ENCODE data around the gene AAMP.
"Not testable (repeated sequence)": the region's sequence is repeated elsewhere in the genome, so short reads cannot be mapped to it uniquely, and the experiment has no call there.

AAMP gene

GRCh38 chr2:218269900-218270720 lies at the start of gene AAMP, which contains the start of gene PNKD:
TSS of gene AAMP (minus strand) at chr2:218270137. CDS start at chr2:218270086, 51 bp downstream.
TSS of gene PNKD (plus strand) at chr2:218270519. CDS start at chr2:218270536, 17 bp downstream.
- Mint-ChIP-seq H3K9me3 (no peaks in the 10 kb centered on the region), H3K27me3 (no peaks in the 10 kb centered on the region), H3K4me1 (peaks cover 51% of the 10 kb centered on the region), H3K27ac (peak within 1 kb of the TSS; percentile 96), H3K4me3 (peak within 1 kb of the TSS; percentile 99), H3K36me3 (peaks cover 10% of the 10 kb centered on the region)

DNA sequence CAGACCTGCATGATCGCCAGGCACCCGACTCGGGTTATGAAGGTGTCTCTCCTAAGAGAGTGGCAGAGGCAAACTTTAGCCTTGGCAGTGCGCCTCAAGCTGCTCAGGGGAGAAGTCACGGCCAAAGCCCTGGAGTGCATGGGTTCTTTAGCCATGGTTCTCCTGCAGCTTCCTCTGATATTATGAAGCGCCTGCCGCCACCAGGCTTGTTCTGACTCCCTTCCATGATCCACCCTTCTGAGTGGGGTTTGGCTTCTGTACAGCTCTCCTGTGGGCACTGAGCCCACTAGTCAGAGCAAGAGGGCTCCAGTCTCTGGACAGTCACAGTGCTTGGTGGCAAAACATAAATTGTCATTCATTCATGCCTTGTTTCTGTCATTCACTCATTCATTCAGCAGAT lies 48.3 kb upstream of the AAMP start:
- Mint-ChIP-seq H3K9me3 (no peaks in the 10 kb centered on the region), H3K27me3 (no peaks in the 10 kb centered on the region), H3K36me3 (peaks cover 2% of the 10 kb centered on the region), H3K4me3 (no peak overlapping the region), H3K27ac (no peak overlapping the region), H3K4me1 (peaks cover 66% of the 10 kb centered on the region)

DNA sequence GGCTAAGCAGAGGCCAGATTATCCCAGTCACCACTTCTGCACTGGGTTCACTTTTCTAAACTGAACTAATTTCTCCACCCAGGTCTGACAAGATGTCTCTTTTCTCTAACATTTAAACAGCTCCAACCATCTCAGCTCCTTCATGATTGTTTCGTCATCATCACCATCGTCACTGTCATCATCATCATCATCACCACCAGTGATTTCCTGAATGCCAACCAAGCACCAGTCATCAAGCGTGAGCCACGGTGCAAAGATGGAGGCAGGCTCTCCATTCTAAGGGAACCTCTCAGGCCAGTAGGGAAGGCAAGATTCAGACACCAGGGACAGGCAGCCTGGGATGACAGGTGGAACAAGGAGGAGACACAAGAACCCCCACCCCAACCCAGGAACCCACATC lies 47.9 kb upstream of the AAMP start:
- Mint-ChIP-seq H3K36me3 (peaks cover 2% of the 10 kb centered on the region), H3K4me3 (peak overlapping the region; percentile 4), H3K27me3 (no peaks in the 10 kb centered on the region), H3K9me3 (no peaks in the 10 kb centered on the region), H3K27ac (peak overlapping the region; percentile 90), H3K4me1 (peaks cover 66% of the 10 kb centered on the region)

DNA sequence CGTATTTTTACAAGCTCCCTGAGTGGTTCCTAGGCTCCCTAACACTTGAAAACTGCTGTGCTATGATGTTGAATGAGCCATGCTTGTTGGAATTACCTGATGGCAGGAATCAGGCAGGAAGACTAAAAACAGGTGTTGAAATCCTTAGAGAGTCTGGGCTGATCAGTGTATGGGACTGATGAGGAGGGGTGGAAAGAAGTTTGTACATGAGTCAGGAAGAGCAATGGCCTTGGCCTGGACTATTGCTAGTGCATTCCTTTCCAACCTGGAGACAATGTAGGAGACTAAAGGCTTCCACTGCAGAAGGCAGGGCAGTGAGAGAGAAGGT lies 47.3 kb upstream of the AAMP start:
- Mint-ChIP-seq H3K27me3 (no peaks in the 10 kb centered on the region), H3K4me3 (peak overlapping the region; percentile 4), H3K9me3 (no peaks in the 10 kb centered on the region), H3K36me3 (peaks cover 2% of the 10 kb centered on the region), H3K27ac (peak overlapping the region; percentile 12), H3K4me1 (peaks cover 62% of the 10 kb centered on the region)

GRCh38 chr2:218315397-218315796 lies 45.5 kb upstream of the AAMP start:
- Mint-ChIP-seq H3K9me3 (no peaks in the 10 kb centered on the region), H3K27ac (peak overlapping the region; percentile 87), H3K4me1 (peaks cover 52% of the 10 kb centered on the region), H3K4me3 (no peak overlapping the region), H3K27me3 (no peaks in the 10 kb centered on the region), H3K36me3 (peaks cover 2% of the 10 kb centered on the region)

DNA sequence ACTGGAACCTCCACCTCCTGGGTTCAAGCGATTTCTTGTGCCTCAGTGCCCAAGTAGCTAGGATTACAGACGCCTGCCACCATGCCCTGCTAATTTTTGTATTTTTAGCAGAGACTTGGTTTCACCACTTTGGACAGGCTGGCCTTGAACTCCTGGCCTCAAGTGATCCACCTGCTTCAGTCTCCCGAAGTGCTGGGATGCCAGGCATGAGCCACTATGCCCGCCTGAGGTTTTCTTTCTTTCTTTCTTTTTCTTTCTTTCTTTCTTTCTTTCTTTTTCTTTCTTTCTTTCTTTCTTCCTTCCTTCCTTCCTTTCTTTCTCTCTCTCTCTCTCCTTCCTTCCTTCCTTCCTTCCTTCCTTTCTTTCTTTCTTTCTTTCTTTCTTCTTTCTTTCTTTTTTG lies 44.8 kb upstream of the AAMP start:
- H3K9me3 Mint-ChIP-seq, H3K27ac Mint-ChIP-seq, H3K36me3 Mint-ChIP-seq, H3K4me3 Mint-ChIP-seq, H3K27me3 Mint-ChIP-seq: not testable (repeated sequence)
- peaks cover 45% of the 10 kb centered on the region for H3K4me1 Mint-ChIP-seq

DNA sequence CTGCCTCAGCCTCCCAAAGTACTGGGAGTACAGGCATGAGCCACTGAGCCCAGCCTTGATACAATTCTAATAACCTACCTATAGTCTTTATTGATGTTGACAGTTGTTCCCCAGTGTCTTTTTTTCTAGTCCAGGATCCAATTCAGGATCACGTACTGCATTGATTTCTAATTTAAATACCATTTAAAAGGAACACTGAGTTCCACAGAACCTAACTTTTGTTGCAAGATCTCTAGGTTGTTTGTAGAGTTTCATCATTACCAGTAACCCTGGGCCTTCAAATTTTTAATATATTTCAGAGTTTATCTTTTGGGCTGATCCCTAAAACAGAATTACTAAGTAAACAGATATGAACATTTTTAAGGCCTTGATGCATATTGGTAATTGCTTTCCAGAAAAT lies 43.4 kb upstream of the AAMP start:
- H3K36me3 Mint-ChIP-seq = no peaks in the 10 kb centered on the region
- no peak overlapping the region for H3K27ac Mint-ChIP-seq
- no peak overlapping the region for H3K4me3 Mint-ChIP-seq
- H3K9me3 Mint-ChIP-seq = no peaks in the 10 kb centered on the region
- H3K27me3 Mint-ChIP-seq = no peaks in the 10 kb centered on the region
- peaks cover 42% of the 10 kb centered on the region for H3K4me1 Mint-ChIP-seq

DNA sequence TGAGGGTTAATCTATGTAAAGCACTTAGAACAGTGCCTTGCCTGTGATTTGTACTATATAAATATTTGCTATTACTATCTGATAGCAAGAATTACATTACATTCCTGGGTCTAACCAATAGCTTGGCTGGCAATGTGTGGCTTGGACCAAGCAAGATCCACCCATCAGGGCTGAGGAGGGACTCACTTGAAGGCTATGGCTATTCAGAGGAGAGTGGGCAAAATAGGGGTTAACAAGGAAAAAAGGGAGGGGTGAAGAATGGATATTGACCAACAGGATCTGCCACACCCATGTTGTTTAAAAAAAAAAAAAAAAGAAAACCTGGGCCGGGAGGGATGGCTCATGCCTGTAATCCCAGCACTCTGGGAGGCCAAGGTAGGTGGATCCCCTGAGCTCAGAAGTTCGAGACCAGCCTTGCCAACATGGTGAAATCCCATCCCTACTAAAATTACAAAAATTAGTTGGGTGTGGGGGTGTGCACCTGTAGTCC lies 42.4 kb upstream of the AAMP start:
- Mint-ChIP-seq H3K36me3 (no peaks in the 10 kb centered on the region), H3K9me3 (no peaks in the 10 kb centered on the region), H3K27ac (no peak overlapping the region), H3K4me1 (peaks cover 36% of the 10 kb centered on the region), H3K4me3 (no peak overlapping the region), H3K27me3 (no peaks in the 10 kb centered on the region)

GRCh38 chr2:218311541-218312266 lies 41.8 kb upstream of the AAMP start:
- H3K27me3 Mint-ChIP-seq, H3K9me3 Mint-ChIP-seq, H3K4me3 Mint-ChIP-seq, H3K36me3 Mint-ChIP-seq, H3K27ac Mint-ChIP-seq: not testable (repeated sequence)
- H3K4me1 Mint-ChIP-seq = peaks cover 30% of the 10 kb centered on the region

GRCh38 chr2:218310853-218311540 lies 41.1 kb upstream of the AAMP start:
- Mint-ChIP-seq H3K27me3 (no peaks in the 10 kb centered on the region), H3K27ac (no peak overlapping the region), H3K9me3 (no peaks in the 10 kb centered on the region), H3K4me3 (no peak overlapping the region), H3K36me3 (no peaks in the 10 kb centered on the region), H3K4me1 (peaks cover 23% of the 10 kb centered on the region)

DNA sequence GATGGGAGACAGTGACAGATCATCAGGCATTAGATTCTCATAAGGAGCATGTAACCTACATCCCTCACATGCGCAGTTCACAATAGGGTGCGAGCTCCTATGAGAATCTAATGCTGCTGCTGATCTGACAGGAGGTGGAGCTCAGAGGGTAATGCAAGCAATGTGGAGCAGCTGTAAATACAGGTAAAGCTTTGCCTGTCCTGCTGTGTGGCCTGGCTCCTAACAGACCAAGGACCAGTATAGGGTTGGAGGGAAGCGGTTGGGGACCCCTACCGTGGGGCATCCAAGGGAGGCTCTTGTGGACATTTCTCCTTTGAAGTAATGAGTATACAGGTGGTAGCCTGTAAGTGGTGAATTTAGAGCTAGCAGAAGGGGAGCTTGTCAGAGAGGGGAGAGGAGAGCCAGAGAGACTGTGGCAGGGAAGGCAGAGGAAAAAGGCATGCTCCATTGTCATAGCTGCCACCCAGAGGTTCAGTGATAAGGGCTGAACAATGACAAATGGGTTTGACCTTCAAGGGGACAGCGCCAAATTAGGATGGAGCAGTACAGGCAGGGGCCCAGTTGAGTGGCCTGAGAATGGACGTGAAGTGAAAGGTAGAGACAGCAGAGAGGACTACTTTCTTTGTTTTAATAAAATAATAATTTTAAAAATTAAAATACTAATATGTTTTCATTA lies 37.6 kb upstream of the AAMP start:
- H3K9me3 Mint-ChIP-seq = no peaks in the 10 kb centered on the region
- no peaks in the 10 kb centered on the region for H3K27me3 Mint-ChIP-seq
- H3K36me3 Mint-ChIP-seq = no peaks in the 10 kb centered on the region
- H3K27ac Mint-ChIP-seq = peak overlapping the region; percentile 30
- no peak overlapping the region for H3K4me3 Mint-ChIP-seq
- peaks cover 11% of the 10 kb centered on the region for H3K4me1 Mint-ChIP-seq

DNA sequence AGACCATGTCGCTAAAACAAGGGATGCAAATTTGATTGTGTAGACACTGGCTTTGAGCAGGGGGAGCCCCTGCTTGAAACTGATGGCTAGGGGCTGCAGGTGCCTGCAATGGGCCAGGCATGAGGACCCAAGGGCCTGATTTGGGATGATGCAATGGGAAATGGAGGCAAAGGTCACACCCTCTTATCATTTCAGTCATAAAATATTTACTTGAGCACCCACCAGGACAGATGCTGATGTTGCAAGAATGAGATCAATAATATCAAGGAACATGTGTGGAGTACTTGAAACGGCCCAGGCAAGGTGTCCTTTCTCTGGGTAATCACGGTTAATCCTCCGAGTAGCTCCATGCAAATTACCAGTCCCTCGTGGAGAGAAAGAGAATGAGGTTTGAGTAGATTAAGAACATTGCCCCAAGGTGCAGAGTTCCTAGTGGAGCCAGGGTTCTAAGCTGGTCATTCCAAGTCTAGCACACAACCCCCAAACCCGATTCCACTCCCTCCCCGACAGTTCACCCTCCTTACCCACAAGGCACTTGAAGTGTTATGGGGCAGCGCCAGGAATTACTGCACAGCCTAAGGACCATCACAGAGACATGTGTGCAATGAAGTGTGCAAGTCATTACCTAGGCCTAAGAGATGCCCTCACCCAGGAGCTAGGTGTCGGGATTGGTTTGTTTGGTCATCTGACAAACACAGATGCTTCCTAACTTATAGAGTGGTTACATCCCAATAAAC lies 36.4 kb upstream of the AAMP start:
- Mint-ChIP-seq H3K36me3 (no peaks in the 10 kb centered on the region), H3K27ac (no peak overlapping the region), H3K4me1 (peaks cover 10% of the 10 kb centered on the region), H3K27me3 (no peaks in the 10 kb centered on the region), H3K9me3 (no peaks in the 10 kb centered on the region), H3K4me3 (no peak overlapping the region)

- Mint-ChIP-seq H3K9me3 (no peaks in the 10 kb centered on the region), H3K27ac (no peak overlapping the region), H3K4me3 (no peak overlapping the region), H3K4me1 (peaks cover 13% of the 10 kb centered on the region), H3K36me3 (no peaks in the 10 kb centered on the region), H3K27me3 (no peaks in the 10 kb centered on the region)
Observed at GRCh38 chr2:218305383-218305782, 35.4 kb upstream of the AAMP start.

GRCh38 chr2:218301176-218301819 lies 31.4 kb upstream of the AAMP start:
- Mint-ChIP-seq H3K27ac (no peak overlapping the region), H3K9me3 (no peaks in the 10 kb centered on the region), H3K4me3 (no peak overlapping the region), H3K27me3 (no peaks in the 10 kb centered on the region), H3K4me1 (peaks cover 5% of the 10 kb centered on the region), H3K36me3 (no peaks in the 10 kb centered on the region)

All from activated naive CD4-positive, alpha-beta T cell treated with anti-CD3 and anti-CD28 coated beads, Interleukin-2, amount 50 U/mL, for 24 hours (primary cell).